HG02642 (cell line): ENCODE results near the gene TDG.

Experiments
- ATAC-seq: cut with Tn5 transposase; IDR thresholded peaks from one replicate; pipeline ENCODE4 v1.9.1; 2021; ENCODE audit warnings: mild to moderate bottlenecking; ENCODE audit not compliant: unreplicated experiment, poor library complexity

TDG gene

DNA sequence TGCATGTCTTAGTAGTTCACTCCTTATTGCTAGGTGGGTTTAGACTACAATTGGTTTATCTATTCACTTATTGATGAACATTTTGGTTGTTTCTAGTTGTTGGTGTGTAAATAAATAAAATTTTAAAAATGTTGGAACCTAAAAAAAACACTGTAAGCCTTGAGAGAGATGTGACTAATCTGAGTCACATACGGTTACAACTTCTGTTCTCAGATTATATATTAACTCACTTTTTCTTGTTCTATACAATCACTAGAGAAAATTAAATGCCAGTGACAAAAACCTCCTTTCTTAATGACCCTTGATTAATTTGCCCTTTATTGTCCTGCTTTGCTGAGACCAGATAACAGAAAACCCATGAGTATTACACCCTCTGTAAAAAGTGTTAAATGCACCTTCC lies 7.1 kb upstream of the TDG start:
- no peak for ATAC-seq

DNA sequence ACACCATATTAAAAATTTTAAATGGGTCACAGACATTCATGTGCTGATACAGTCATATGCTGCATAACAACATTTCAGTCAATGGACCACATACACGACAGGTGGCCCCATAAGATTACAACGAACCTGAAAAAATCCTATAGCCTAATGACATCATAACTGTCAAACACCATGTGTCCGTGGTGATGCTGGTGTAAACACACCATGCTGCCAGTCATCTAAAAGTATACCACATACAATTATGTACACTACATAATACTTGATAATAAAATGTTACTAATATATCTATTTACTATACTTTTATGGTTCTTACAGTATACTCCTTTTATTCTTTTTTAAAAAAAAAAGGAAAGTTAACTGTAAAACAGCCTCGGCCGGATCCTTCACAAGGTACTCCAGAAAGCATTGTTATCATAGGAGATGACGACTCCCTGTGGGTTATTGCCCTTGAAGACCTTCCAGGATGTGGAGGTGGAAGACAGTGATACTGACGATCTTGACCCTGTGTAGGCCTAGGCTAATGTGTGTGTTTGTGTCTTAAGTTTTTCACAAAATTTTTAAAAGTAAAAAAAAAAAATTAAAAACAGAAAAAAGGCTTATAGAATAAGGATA lies 5.0 kb upstream of the TDG start:
- ATAC-seq, result no peak

GRCh38 chr12:103962493-103962892 lies 3.2 kb upstream of the TDG start:
- ATAC-seq, result no peak

- ATAC-seq, result no peak
Measured at GRCh38 chr12:103964805-103965204, 867 bp upstream of the TDG start.

DNA sequence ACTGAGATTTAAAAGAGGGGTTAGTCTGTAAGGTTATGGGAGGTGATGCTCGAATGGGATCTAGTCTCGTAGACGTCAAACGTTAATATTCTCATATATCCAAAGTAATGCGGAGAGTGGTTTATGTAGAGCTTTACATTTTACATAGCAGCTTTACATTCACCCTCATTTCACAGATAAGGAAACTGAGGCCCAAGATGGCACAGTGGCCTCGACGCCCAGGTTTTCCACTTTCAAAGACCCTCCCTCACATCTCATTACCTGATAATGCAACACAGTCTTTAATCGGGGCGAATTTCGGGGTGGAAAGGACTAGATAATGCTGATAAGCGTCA lies 450 bp upstream of the TDG start:
- ATAC-seq, result no peak

DNA sequence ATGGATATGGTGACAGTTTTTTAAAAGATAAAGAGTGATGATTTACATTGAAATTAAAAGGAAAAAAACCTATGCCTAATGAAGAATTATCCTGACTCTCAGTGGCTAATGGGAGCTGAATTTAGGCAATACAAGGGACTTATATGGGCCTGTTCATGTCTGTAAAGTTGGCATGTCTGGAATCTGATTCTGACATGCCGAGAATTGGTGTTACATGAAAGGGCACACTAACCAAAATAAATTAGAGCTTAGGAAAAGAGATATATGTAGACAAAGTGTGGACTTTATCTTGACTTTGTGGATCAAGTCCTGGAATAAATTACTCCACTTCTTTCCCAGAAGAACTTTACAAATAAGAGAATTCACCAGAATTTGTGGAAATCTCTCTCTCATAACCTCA lies 1.1 kb downstream of the TDG start:
- ATAC-seq, result no peak

DNA sequence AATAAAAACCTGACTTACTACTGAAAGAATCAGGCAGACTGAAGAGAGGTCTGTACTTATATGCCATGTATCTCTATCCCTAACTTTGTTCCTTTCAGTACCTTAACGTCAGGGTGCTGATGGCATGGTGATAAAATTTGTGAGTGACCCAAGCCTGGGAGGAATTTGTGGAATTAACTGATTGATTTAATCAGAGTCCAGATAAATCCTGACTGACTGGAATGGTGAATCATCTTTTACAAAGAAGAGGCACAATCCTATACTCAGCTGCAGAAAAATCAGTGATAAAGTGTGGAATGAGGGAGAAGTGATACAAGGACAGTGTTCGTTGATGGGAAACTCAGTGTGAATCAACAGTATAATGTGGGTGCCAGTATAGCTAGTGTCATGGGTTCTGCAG lies 3.7 kb downstream of the TDG start:
- ATAC-seq, result no peak

- no peak for ATAC-seq
Measured at GRCh38 chr12:103973909-103974308, 8.2 kb downstream of the TDG start.

- ATAC-seq, result no peak
Measured at GRCh38 chr12:103975368-103975767, 9.7 kb downstream of the TDG start.

- no peak for ATAC-seq
Measured at GRCh38 chr12:103978384-103978982, 12.8 kb downstream of the TDG start.

GRCh38 chr12:103986829-103987228 lies 21.2 kb downstream of the TDG start:
- no peak for ATAC-seq

DNA sequence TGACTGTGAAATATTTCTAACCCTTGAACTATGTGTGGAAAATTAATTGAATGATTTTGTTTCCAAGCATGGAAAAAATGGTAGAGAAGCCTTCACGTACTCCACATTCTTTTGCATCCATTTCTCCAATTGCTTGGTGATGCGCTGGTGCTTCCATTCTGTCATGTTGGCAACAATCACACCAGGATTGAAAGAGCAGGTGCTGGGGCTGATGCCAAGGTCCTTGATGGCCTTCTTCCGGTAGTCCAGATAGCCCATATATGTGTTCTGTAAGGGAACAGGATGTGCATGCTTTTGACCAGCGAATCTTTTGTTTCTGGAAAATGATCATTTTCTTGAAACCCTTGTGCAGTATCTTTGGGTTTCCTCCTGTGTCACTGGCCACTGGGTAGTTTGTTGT lies 28.6 kb downstream of the TDG start:
- no peak for ATAC-seq

- ATAC-seq, result no peak
Measured at GRCh38 chr12:103996595-103996994, 30.9 kb downstream of the TDG start.

DNA sequence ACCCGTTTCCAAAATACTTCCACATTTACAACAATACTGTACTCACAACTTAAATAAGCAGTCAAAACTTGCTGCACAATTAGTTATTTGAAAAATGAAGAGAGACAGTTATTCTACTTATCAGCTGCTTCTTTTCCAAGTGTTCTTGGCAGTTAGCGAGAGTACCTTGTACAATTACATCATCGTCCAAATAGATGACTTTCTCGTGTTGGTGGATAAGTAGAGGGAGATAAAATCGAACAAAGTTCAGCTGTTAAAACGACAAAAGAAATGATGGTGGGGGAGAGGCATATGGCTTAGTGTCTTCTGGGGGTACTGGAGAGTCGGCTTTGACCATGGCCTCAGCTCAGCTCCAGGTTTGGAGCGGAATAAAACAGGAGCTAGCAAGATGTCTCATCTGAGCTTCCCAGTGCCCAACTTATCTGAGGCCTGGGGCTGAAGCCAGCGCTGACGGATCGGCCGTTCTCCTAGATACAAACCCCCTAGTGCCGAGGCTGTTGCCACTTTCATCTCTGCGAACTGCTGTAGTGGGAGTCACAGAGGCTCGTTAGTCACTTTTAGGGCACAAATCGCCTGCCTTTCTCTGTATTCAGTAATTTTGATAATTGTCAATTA lies 31.7 kb downstream of the TDG start:
- no peak for ATAC-seq

GRCh38 chr12:103998976-103999375 lies 33.3 kb downstream of the TDG start:
- ATAC-seq, result no peak

GRCh38 chr12:104000807-104001434 lies 35.2 kb downstream of the TDG start:
- no peak for ATAC-seq

DNA sequence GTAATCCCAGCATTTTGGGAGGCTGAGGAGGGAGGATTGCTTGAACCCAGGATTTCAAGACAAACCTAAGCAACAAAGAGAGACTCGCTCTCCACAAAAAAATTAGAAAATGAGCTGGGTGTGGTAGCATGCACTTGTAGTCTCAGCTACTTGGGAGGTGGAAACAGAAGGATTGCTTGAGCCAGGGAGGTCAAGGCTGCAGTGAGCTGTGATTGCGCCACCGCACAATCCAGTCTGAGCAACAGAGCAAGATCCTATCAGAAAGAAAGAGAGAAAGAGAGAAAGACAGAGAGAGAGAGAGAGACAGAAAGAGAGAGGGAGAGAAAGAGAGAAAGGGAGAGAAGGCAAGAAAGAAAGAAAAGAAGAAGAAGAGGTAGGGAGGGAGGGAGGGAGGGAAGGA lies 37.0 kb downstream of the TDG start:
- no peak for ATAC-seq

- no peak for ATAC-seq
Measured at GRCh38 chr12:104003596-104003995, 37.9 kb downstream of the TDG start.

DNA sequence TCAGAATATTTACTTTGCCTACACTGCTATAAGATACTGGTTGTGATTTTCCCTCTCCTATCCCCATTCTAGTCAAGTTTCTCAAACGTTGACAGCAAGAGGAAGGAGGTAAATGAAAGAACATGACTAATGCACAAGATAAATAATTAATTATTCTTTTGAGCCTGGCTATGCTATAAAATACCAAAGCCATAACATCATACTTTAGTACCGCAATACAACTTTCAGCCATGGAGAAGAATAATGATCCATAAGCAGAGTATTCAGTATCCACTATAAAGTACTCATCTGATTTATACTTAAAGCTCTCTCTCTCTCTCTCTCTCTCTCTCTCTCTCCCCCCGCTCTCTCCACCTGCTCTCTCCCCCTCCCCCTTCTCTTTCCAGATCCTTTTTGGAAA lies 41.3 kb downstream of the TDG start:
- no peak for ATAC-seq

- ATAC-seq, result no peak
Measured at GRCh38 chr12:104010121-104010520, 44.4 kb downstream of the TDG start.

DNA sequence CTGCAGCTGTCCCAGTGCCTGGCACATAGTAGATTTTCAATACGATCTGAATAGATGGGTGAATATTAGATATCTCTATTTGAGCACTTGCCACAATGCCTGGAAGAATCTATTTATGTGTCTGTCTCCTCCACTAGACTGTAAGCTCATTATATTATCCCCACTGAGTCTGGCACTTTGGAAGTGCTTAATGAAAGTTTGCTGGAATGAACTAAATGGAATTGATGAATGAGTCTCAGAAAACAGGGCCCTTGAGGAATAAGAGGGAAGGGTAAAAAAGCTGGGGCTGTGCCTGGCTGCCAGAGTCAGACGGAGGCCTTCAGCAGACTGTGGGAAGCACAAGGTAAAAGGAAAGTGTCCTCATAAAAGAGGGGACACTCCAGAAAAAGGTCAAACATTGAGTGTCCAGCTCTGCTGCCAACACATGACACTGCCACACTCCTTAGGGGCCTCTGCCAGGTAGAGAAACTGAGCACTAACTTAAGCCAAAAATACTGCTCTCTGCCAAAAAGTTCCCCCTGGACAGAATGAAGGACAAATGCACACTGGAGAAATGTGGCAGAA lies 45.0 kb downstream of the TDG start:
- ATAC-seq, result no peak
